Amniotic stem cell (primary cell): ENCODE data around the gene NAA16.

Source experiments
- DNase-seq: peaks from one replicate; lab custom pipeline; 2025; lab: John Stamatoyannopoulos, UW

Gene NAA16

DNA sequence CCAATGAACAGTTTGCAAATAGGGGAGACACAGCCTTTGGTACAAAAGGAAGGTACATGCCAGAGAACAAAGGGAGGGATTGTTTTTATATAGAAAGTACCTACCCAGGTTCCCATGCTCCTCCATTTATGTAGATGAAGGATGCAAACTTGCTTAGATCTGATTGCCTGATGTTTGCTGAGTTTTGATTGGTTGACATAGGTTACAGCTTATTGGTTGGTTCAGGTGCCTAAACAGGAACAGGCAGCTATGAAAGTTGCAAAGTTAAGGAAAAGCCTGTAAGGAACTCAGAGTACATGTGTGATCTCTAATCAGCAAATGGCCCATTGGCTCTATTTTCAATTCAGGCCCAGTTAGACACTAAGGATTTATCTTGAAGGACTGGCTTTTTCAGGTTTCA lies 6.5 kb upstream of the NAA16 start:
- DNase-seq, result no peak

DNA sequence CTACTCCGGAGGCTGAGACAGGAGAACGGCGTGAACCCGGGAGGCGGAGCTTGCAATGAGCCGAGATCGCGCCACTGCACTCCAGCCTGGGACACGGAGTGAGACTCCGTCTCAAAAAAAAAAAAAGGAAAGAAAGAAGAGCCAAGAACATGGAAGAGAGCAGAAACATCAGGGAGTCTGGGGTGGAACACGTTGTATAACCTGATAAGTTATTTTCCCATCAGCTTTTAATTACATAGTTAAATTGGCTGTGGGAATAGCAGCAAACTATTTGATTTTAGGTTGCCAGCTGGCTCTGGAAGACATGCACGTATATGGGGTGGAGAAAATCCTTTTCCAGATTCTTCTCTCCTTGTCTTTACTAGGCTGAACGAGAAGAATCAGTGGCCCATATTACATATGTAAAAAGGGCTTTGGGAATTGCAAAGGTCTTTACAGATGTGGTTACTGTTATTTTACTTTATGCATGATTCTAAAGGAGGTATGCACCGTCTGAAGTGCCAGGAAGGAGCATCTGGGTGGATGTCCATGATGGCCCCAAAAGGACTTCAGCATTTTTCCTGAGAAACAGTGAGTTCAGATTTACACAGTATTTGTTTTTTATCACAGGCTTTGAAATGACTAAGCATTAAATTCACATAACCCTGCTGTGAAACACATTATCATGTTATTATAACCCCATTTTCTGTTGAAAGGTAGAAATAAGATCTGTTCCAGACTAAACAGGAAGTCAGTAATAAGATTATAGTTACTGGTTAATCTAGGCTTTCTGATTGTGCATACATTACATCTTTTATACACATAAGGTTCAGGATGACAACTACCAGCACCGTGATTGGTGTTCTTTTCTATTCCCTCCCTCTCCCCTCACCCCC lies 4.6 kb upstream of the NAA16 start:
- no peak for DNase-seq

DNA sequence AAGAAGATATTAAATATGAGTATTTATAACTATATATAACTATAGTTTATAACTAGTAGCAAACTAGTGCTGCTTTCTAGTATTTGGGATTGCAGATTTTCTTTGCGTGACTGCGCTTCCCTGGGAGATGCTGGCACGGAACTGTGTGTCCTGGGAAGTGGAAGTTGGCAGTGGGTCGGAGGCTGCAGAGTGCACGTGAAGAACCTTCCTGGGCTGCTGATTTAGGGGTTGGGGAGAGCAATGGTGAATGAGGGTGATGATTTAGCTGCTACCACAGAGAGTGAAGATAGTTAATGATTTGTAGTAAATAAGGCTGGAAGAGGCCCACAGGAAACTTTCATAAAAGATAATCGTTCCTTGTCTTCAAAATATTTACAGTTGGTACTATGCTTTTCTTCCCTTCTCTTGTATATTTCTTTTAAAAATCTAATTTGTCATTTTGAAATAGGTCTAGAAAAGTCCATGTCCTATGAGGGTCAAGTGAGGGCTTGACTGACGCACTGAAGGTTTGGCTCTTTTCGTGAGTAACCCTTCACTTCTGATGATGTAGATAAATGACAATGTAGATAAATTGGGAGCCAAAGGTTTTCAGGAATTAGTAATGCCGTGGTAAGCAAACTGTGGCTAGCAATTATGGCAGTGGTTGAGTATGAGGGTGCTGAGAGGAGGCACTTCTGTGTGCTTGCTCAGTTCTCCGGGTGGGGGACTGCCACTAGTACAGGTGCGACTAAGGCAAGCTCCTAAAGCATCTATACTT lies 3.0 kb upstream of the NAA16 start:
- DNase-seq, result no peak

DNA sequence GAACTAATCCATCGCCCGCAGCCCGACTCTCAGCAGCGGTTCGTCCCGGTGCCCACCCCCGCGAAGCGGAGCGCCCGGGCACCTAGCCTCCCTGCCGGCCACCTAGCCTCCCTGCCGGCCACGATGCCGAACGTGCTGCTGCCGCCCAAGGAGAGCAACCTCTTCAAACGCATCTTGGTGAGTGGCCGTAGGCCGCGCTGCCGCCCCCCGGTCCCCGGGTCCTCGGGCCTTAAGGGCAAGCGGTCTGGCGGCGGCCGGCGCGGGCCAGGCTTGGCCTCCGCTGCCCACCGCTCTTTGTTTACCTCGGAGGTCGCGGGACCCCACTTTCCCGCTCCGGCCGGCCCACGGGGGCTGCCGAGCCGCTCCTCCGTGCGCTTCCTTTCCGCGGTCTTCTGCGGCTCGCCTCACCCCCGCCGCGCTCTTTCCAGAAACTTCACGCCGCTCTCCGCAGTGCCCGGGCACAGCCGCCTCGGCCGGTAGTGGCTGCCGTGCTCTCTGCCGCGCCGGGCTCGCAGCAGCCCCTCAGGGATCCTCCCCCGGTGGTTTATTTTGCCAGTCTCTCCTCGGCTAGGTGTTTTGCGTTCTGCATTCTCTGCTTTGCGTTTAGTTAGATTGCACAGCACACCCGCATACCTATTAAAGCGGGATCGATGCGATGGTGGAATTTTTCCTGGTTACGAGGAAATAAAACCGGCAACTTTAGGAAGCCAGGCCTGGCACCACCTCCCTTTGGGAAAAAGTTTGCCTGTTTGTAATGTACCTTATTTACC lies 524 bp downstream of the NAA16 start:
- peak; percentile 6 for DNase-seq

DNA sequence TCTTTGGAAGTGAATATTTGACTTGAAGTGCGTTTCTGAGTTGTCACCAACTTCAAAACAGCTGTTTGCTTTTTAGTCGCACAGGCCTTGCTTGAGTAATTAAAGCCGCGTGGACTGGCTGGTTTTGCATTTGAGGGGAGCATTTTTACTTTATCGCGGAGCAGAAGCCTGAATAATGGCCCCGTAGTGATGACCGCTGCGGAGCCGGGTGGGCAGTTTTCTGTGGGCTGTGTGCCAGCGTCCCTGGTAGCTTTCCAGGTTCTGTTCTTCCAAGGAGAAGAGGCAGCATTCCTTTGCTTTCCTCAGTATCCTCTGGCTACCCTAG lies 1.1 kb downstream of the NAA16 start:
- DNase-seq, result no peak

DNA sequence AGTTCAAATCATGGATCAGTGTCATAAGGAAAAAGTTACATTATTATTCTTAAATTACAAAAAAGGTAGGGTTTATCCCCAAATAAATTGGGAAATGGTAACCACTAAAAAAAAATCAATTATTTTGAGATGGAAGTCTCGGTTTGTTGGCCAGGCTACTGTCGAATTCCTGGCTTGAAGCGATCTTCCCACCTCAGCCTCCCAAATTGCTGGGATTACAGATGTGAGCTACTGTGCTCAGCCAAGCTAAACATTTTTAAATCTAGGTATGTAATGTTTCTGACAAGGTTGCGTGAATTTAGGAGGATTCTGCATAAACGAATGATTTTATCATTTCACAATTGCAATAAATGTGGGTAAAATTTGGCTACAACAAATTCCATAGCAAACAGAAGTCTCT lies 2.0 kb downstream of the NAA16 start:
- DNase-seq, result no peak

DNA sequence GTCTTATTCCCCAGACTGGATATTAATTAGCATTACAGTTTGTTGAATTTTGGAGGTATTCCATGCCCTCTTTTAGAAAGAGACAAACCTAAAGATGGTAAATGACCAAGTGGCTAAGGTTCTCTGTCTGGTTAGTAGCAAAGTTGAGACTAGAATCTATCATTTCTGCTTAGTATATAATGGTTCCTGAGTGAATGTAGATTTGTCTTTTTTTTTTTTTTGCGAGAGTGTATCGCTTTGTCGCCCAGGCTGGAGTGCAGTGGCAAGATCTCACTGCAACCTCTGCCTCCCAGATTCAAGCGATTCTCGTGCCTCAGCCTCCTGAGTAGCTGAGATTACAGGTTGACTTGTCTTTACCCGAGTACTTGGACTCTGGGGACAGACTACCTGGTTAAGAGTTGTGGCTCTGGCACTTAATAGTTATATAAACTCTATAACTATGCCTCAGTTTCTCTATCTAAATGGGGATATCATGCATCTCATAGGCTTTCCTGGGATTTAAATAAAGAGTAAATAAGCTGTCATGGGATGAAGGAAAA lies 2.7 kb downstream of the NAA16 start:
- no peak for DNase-seq

DNA sequence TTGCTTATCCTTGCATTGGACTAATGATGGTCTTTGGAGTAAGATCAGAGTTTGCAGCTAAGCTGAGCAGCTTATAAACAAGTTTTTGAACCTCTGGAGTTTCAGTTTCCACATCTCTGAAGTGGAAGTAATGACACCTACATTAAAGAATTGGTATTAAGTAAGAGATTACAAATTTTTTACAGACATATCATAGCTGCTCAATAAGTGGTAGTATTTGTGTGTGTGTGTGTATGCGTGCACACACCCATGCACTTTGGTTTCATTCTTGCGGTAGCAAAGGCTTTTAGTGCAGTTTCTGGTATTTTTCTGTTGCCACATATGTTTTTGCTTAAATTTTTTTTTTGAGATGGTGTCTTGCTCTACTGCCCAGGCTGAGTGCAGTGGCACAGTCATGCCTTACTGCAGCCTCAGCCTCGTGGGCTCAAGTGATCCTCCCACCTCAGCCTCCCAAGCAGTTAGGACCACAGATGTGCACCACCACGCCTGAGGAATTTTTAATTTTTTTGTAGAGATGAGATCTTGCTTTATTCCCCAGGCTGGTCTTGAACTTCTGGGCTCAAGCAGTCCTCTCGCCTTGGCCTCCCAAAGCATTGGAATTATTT lies 4.5 kb downstream of the NAA16 start:
- no peak for DNase-seq

DNA sequence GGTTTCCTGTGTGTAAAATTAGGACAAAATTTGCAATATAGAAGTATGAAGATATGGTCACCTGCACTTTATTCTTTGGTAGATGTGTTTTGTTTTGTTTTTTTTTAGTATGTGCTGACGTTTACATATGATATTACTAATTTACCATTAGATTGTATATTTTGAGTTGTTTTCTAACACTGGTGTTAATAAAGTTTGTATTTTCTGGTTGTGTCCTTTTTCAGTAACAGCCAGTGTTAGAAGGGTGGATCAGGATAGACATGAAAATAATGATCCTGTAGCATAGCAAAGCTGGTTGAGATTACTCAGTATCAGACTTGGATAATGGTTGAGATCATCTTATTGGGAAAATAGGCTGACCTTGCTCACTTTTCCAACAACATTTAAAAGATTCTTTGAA lies 6.2 kb downstream of the NAA16 start:
- no peak for DNase-seq

DNA sequence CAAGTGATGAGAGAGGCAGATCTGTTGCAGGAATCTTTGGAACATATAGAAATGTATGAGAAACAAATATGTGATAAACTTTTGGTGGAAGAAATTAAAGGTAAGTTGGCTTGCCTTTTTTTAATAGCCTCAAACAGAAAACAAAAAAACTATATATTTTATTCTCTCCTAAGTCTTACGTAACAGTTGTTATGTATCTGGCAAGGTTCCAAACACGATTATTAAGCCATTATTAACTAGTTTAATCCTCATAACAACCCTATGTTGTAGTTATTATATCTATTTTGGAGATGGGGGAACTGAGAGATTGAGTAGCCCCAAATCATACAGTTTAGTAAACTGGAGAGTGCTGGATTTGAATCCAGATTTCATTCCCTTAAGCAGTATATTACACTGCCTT lies 14.7 kb downstream of the NAA16 start:
- no peak for DNase-seq

DNA sequence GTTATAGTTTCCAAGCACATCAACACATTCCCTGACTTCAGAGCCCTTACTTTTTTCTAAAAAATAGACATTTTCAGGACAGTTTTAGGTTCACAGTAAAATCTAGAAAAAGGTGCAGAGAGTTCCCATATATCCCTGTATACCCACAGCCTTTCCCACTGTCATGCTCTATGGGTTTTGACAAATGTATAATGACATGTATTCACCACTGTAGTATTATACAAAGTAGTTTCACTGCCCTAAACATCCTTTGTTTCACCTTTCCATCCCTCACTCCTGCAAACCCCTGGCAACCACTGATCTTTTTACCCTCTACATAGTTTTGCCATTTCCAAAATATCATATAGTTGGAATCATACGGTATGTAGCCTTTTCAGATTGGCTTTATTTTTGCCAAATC lies 15.6 kb downstream of the NAA16 start:
- DNase-seq, result no peak

DNA sequence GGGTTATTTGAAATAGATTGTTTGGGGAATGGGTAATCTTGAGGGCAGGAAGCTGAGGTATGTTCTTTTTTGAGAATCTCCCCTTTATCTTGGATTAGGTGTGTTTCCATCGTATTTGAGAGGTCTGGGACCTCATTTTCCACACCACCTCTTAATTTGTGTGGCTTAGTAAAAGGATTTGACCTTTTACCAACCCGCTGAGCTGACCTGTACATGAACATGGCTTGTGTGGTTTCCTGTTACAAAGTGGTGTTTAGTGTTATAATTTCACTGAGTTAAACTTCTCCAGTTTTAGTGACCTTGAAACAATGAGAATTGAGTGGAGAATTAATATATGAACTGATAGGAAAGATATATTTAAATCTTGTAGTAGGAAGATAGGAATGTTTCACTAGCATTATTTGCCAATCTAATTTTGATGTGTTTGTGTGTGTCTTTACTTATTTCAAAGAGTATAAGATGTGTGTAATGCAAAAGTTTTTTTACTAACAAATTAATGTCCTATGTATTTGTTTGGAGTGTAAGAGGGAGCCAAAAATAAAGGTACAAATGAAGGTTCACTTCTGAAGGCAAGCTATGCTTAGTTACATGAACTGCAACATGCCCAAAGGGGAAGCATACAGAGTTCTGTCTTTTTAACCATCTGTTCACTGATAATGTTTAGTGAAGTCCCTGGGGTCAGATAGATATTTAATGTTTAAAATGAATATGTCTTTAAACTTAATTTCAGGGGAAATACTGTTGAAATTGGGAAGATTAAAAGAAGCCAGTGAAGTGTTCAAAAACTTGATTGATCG lies 17.1 kb downstream of the NAA16 start:
- no peak for DNase-seq

DNA sequence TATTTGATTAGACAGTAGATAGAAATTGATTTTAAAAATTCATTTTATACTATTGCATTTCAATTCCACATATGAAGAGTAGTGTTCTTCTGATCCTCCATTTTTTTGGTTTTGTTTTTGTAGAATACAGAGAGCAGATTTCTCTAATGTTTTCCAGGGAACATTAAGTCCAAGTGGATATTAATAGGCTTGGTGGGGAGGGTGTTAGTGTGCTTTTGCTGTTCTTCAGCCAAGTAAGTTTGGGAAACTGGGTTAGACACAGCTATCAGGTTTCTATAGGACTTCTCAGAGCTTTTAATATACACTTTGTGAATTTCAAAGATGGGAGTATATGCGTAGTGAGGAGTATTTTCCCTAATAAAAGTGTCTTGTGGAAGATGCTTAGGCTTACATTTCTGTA lies 21.8 kb downstream of the NAA16 start:
- no peak for DNase-seq

DNA sequence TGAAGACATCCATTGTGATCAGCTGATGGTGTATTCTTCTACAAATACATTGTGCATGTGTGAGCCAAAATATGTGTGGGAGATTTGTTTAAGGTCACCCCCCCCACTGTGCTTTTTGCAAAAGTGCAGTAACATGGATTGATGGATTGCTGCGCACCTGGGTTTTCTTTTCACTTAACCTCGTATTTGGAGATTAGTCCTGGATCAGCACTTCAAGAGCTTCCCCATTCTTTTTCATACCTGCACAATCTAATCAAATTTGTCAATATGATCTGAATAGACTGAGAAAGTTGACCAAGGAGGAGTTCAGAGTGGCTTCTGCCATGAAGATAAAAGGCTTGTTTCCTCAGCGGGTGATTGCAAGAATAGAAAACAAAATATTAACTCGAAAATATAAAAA lies 23.7 kb downstream of the NAA16 start:
- DNase-seq, result no peak

DNA sequence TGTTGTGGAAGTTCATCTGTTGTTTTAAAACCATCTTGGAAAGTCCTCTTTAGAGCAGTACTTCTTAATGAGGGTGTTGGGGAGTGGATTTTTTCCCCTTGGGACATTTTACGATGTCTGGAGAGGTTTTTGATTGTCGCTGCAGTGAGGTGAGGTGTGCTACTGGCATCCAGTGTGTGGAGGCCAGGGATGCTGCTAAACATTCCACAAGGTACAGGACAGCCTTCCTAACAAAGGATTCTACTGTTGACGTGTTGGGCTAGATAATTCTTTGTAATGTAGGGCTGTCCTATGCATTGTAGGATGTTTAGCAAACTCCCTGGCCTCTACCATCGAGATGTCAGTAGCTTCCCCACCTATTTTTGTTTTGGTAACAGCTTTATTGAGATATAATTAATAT lies 33.3 kb downstream of the NAA16 start:
- DNase-seq, result no peak

DNA sequence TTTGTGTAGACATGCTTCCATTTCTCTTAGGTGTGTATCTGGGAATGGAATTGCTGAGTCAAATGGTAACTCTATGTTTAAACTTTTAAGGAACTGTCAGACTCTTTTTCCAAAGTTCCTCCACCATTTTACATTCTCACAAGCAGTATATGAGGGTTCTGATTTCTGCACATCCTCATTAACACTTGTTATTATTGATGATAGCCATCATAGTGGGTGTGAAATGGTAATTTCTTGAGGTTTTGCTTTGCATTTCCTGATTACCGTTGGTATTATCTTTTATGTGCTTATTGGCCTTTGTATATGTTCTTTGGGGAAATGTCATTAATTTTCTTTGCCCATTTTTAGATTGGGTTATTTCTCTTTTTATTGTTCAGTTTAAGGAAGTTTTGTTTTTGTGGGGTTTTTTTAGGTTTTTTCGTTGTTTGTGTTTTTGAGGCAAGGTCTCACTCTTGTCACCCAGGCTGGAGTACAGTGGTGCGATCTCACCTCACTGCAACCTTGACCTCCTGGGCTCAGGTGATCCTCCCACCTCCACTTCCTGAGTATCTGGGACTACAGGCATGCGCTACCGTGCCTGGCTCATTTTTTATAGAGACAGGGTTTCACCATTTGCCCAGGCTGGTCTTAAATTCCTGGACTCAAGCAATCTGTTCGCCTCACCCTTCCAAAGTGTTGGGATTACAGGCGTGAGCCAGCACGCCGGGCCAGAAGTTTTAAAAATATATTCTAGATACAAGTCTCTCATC lies 34.3 kb downstream of the NAA16 start:
- DNase-seq, result no peak

DNA sequence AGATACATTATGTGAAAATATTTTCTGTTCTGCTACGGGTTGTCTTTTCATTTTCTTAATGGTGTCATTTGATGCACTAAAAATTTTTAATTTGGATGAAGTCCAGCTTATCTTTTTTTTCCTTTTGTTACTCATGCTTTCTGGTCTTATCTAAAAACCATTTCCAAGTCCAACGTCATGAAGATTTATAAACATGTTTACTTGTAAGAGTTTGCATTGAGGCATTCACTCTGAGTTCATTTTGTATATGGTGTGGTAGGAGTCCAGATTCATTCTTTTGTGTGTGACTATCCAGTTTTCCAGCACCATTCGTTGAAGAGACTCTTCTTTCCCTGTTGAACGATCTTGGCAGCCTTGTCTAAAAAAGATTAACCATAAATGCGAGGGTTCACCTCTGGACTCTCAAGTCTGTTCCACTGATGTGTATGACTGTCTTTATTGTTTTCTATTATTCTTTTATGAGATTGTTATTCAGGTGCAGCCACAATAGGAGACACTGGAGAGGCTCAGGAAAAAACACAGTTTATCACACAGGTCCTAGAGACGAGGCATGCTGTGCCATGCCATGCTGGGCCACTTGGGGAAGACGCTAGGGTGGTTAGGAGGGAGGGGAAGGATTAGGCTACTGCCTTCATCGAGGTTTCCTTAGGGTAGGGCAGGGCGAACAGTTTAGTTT lies 35.0 kb downstream of the NAA16 start:
- DNase-seq, result no peak

DNA sequence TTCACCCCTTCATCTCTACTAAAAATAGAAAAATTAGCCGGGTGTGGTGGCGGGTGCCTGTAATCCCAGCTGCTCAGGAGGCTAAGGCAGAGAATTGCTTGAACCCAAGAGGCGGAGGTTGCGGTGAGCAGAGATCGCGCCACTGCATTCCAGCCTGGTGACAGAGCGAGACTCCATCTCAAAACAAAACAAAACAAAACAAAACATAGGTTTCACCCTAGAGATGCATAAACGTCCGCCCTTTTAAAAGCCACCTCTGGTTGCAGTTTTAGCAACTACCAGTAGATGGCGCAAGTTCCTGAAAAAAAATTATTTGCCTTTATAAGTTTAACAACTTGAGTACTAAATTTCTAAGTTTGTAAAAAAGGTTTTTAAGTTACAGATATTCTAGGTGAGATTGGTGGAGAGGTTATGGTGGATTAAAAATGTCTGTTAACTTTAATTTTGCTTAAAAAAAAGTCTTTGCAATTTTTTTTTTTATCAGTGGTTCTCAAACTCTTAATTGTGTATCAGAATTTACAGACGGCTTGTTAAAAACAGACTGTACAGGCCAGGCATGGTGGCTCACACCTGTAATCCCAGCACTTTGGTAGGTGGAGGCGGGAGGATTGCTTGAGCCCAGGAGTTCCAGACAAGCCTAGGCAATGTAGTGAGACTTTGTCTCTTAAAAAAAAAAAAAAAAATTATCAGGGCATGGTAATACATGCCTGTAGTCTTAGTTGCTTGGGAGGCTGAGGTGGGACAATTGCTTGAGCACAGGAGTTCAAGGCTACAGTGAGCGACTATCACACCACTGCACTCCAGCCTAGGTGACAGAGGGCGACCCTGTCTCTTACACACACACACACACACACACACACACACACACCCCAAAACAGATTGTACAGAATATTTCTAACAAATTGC lies 42.1 kb downstream of the NAA16 start:
- no peak for DNase-seq

DNA sequence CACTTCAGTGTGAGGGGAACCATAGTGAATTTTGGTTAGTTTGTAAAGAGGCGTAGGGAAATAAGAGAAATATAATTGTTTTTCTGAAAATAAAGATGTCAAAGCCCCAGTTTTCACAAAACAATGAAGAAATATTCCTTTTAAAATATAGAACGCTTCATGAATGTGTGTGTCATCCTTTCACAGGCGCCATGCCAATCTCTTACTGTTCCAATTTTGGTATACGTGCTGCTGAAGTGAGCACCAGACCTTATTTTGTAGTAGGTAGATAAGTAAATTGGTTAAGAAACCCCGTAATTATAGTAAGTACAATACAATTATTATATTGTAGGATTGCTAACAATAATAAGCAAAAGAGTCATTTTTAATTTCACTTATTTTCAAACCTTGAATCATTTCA lies 43.3 kb downstream of the NAA16 start:
- no peak for DNase-seq
